GM18861 (cell line): ENCODE results near the gene ZNF827.

Experiments used
- ATAC-seq: cut with Tn5 transposase; IDR thresholded peaks from one replicate; pipeline ENCODE4 v1.9.1; 2021; ENCODE audit not compliant: unreplicated experiment

The ZNF827 gene

DNA sequence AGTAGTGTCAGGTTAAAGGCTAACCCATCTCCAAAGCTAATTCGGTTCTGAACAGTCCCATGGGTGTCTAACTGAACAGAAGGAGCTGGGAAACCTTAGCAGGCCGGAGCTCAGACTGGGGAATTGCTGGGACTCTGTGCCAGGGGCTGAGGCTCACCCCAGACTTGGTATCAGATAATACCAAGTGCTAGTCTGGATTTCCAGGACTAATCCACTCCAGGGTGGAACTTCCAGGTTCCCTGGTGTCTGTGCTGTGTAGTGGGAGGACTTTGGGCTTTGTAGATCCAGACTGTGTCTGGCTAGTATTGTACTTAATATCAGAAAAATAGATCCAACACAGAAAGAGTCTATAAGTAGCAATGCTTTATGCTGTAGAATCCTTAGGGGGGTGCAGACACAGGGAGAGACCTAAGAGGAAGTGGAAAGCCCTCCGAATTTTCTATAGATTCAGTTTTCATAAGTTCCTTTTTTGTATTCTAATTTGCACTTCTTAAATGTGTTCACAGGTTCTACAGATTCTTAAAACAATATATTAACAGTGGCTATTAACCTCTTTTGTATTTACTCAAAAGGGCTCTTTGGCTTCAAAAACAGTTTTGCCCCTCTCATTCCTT is 4.1 kb downstream of the ZNF827 start:
- no peak for ATAC-seq

- ATAC-seq: no peak
Measured at GRCh38 chr4:145933134-145933533, 5.5 kb downstream of the ZNF827 start.

DNA sequence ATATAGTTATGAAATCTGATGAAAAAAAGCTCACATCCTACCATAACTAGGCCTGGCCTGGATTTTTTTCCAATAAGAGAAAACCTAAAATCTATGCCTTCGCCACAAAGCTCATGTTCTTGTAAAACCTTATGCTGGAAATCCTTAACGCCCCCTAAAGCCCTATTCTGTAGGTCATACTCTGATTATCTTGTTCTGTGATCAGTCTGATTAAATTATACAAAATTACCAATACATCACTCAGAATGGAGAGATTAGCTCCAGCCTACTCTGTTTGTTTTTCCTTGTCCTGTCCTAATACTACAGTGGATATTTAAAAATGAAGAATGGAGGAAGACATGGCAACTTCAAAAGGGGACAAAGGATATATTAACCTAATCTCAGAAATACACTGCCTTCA is 7.2 kb downstream of the ZNF827 start:
- no peak for ATAC-seq

GRCh38 chr4:145930592-145930991 is 8.0 kb downstream of the ZNF827 start:
- no peak for ATAC-seq

- ATAC-seq: no peak
Measured at GRCh38 chr4:145929415-145930178, 9.0 kb downstream of the ZNF827 start.

DNA sequence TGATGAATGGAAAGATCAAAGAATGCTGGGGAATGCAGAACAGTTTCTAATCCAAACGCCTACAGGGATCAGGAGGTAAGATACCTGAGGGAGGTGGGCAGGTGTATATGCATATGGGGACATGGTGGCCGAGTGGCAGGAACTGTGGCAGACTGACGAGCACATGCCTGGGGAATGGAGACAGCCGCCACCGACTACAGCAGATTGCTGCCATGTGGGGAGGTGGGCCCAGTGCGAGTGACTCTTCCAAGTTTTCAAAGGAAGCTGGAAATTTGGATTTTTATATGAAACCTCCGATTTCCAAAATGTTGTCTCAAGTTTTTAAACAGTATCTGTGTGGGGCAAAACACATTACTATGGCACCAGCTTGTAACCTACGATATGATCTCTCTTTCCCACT is 9.9 kb downstream of the ZNF827 start:
- no peak for ATAC-seq

DNA sequence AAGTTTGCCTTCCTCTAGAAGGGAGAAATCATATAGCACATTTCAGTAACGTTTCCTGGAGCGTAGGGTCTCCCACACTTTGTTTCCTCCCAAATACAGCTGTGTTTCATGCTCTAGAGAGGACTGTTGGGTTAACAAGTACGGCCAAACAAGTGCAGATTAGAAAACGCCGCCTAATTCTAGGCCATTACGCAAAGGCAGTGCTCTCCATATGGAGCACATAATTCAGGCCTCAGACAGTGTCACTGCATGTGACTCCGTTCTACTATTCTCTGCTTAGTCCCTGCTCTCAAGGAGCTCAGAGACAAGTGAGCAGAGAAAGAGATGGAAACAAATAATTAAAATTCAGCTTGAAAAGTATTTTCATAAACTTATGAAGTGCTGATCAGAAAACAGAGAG is 11.6 kb downstream of the ZNF827 start:
- no peak for ATAC-seq

- no peak for ATAC-seq
Measured at GRCh38 chr4:145921231-145921630, 17.4 kb downstream of the ZNF827 start.

- ATAC-seq: no peak
Measured at GRCh38 chr4:145920205-145920604, 18.4 kb downstream of the ZNF827 start.

- no peak for ATAC-seq
Measured at GRCh38 chr4:145912376-145912775, 26.2 kb downstream of the ZNF827 start.

DNA sequence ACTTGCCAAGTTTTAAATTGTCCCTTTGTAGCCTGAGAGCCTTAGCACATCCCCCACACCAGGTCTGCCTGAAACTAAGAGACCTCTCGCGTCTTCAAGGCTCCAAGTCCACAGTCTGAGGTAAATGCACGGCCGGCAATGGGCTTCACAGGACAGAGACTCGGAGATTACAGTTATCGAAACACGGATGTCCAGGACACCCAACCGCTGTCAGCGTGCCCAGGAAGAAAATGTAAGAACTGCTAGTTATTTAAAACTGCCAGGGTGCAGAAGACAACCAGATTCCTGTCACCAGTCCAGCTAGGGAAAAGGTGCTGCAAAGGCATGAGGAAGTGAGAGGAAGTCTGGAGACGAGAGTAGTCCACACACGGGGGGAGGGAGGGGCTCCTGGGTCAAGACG is 28.9 kb downstream of the ZNF827 start:
- no peak for ATAC-seq

- ATAC-seq: no peak
Measured at GRCh38 chr4:145909281-145909715, 29.3 kb downstream of the ZNF827 start.

DNA sequence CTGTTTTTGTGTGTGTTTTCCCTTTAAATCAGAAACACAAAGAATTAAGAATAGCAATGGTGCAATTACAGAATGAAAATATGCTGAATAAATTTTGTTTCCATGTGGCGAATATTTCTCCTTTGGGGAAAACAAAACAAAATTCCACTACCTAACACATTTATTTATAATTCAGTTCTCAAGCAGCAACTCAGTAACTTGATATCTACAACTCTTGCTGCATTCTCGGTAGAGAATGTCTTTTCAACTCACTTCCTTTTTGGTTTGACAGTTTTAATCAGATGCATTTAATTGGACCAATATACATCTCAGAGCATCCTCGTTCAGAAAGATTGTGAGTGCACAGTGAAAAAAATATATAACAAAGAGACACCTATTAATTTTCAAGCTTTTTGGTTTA is 30.8 kb downstream of the ZNF827 start:
- ATAC-seq: no peak

GRCh38 chr4:145907390-145907789 is 31.2 kb downstream of the ZNF827 start:
- ATAC-seq: no peak

DNA sequence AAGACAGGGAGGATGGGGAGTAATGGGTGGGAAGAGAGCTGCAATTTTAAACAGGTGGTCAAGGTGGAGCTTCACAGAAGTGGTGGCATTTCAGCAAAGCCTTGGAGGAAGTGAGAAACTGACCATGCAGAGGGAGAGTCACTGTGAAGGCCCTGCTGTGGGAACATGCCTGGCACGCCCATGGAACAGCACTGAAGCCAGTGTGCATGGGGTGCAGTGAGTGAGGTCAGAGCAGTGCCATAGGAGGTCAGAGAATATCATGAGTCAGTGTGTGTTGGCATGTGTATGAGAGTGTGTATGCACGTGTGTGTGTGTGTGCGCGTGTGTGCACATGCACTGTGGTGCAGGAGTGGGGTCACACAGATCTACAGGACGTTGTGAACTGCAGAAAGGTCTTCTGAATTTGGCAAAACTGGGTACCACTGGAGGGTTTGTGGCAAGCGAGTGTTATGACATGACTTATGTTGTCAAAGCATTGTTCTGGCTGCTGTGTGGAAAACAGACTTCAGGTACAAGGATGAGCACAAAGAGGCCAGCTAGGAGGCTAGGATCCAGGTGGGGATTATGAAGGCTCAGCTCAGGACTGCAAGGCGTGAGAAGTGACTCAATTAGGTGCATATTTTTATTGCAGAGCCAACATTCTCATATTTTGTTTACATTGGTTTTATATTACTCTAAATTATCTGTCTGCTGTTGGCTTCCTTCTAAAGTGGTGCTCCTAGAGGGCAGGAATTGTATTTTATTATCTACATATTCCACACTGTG is 34.0 kb downstream of the ZNF827 start:
- ATAC-seq: no peak

- no peak for ATAC-seq
Measured at GRCh38 chr4:145902522-145902921, 36.1 kb downstream of the ZNF827 start.

DNA sequence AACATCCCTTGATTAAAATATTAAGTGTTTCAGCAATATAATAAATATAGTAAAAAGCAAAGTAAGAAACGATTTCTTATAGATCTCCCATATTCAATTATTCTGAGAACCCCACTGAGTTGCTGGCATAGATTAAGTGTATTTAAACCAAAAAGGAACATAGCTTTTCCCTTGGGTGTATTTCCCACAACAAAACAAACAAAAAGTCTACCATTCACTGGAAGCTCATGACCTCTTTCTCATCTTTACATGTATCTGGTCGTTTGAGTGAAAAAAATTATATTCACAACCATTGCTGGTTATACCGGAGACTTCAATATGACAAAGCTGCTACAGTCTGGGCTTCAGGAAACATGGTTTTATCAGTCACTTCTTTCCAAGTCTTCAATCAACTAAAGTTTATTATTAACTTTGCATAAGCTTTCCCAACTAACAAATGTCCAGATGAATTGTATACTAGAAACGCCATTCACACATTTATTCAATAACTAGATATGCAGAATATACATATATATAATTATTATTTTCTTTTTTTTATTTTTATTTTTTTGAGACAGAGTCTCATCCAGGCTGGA is 38.6 kb downstream of the ZNF827 start:
- no peak for ATAC-seq

GRCh38 chr4:145898926-145899531 is 39.6 kb downstream of the ZNF827 start:
- ATAC-seq: no peak

- no peak for ATAC-seq
Measured at GRCh38 chr4:145898466-145898865, 40.2 kb downstream of the ZNF827 start.

- ATAC-seq: no peak
Measured at GRCh38 chr4:145895056-145895455, 43.6 kb downstream of the ZNF827 start.

GRCh38 chr4:145891958-145892357 is 46.7 kb downstream of the ZNF827 start:
- ATAC-seq: no peak
